ENCODE measurements around the gene DLG2. TPM values are rescaled to one million over a fixed set of nuclear protein-coding genes. Genes with fewer than 3 reads are reported as not detected.

Gene DLG2
- total and polyA plus RNA-seq, 9 of the 15 experiments (the other 6 are each of a cell fraction or from before 2014, with no cell fraction given): 0.52 to 1.6 (median 0.95) TPM

DNA sequence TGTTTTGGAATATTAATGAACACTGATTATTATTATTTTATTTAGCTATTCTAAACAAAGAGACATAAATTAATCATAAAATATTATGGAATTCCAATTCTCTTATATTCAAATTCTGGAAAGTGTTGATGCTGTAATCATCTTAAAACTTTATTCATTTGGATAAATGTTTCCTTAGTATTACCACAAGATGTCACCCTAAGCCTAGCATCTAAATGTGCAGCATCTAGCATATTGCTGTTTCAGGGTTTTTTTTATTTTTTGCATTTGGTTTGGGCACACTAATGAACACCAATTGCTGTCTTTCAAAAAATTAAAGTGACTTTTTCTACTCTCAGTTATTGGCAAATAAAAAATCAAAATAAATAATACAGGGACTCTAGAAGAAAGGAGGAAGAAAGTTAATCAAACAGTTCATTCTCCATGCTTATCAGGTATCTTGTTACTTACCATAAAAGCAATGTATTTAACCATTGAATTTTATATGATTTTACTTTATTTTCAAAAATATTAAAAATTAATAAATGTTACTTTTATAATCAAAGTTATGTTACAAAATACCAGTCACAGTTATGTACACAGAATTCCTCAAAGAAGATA lies 31.8 kb downstream of the DLG2 start:
- ATAC-seq (peak; percentile 86), DNase-seq (ENCODE audit: extremely low read depth in 1 of 4, low spot score in 3 of 4) (peak; percentile 30 to 62 (median 40)), FAIRE-seq (peak; percentile 79)
- no TSS peak for BruUV-seq (replicated peaks)
- H3K79me2 ChIP-seq (ENCODE audit: control insufficient read depth, insufficient read depth, low read length): no peaks in the 10 kb centered on the region
- H3K9me1 ChIP-seq (ENCODE audit: control insufficient read depth, insufficient read depth, low read length): no peaks in the 10 kb centered on the region
- H3K4me1 ChIP-seq (replicated peaks in 1 of 2; ENCODE audit: control insufficient read depth in 2 of 2, insufficient read depth in 2 of 2, low read length in 2 of 2): no peaks in the 10 kb centered on the region; a peak in 2 of 5 replicates
- no peaks in the 10 kb centered on the region for H3K27me3 ChIP-seq (ENCODE audit: control insufficient read depth in 2 of 2, insufficient read depth in 2 of 2, low read length in 2 of 2)
- no peak overlapping the region for H3K27ac ChIP-seq (ENCODE audit: extremely low read depth, low read depth, low read length)
- H3K36me3 ChIP-seq (ENCODE audit: control insufficient read depth, insufficient read depth, low read length): no peaks in the 10 kb centered on the region
- in situ Hi-C loops (cut with MboI) (no loop called here), intact Hi-C loops (cut with micrococcal nuclease) (loop anchor here (2.0 to 10.0 kb wide), 6 partner anchors 67 to 822 kb away; partner anchors contain the start of gene CCDC83)
- H3K4me2 ChIP-seq (ENCODE audit: insufficient read depth, low read length): no peak overlapping the region
- H3K4me3 ChIP-seq: no peak overlapping the region
- POLR2A ChIA-PET: no interaction called here
- no peak overlapping the region for H2AFZ ChIP-seq (ENCODE audit: low read depth, low read length)
- H4K20me1 ChIP-seq (replicated peaks; ENCODE audit: control insufficient read depth, insufficient read depth, low read length): no peaks in the 10 kb centered on the region
- CTCF ChIA-PET (ENCODE audit: low intra/inter-chr PET ratio): interaction anchor here (0.6 to 1.4 kb wide), 5 partner anchors 68 to 823 kb away, joined by 3 to 8 read pairs (median 4); no protein-coding TSS in a partner anchor
- no peaks in the 10 kb centered on the region for H3K9me3 ChIP-seq (replicated peaks; ENCODE audit: control insufficient read depth, insufficient read depth, low read depth, low read length)
- no peak overlapping the region for H3K9ac ChIP-seq (ENCODE audit: insufficient read depth in 1 of 2, low read depth in 2 of 2, low read length in 2 of 2)
- TF ChIP-seq MAFK (IDR thresholded peaks at IDR 0.05; ENCODE audit: low read length): peak; percentile 67
- peak; percentile 23; the same call in 1 of the 2 replicates for TF ChIP-seq SMC3 (conservative IDR thresholded peaks at IDR 0.05; ENCODE audit: insufficient read depth, low read depth, low read length)
- peak; percentile 74 for TF ChIP-seq MAFG (tag; conservative IDR thresholded peaks at IDR 0.05)
- TF ChIP-seq RAD21 (CRISPR knock-in tag; conservative IDR thresholded peaks at IDR 0.05 in 1 of 2, IDR thresholded peaks at IDR 0.05 in 1 of 2): peak; percentile 91 to 95
- TF ChIP-seq ZFP36 (IDR thresholded peaks at IDR 0.05; ENCODE audit: low read depth, low read length, partially characterized antibody): no peak
- no peak for TF ChIP-seq EP400 (IDR thresholded peaks at IDR 0.05)
- TF ChIP-seq, protein P1, sequence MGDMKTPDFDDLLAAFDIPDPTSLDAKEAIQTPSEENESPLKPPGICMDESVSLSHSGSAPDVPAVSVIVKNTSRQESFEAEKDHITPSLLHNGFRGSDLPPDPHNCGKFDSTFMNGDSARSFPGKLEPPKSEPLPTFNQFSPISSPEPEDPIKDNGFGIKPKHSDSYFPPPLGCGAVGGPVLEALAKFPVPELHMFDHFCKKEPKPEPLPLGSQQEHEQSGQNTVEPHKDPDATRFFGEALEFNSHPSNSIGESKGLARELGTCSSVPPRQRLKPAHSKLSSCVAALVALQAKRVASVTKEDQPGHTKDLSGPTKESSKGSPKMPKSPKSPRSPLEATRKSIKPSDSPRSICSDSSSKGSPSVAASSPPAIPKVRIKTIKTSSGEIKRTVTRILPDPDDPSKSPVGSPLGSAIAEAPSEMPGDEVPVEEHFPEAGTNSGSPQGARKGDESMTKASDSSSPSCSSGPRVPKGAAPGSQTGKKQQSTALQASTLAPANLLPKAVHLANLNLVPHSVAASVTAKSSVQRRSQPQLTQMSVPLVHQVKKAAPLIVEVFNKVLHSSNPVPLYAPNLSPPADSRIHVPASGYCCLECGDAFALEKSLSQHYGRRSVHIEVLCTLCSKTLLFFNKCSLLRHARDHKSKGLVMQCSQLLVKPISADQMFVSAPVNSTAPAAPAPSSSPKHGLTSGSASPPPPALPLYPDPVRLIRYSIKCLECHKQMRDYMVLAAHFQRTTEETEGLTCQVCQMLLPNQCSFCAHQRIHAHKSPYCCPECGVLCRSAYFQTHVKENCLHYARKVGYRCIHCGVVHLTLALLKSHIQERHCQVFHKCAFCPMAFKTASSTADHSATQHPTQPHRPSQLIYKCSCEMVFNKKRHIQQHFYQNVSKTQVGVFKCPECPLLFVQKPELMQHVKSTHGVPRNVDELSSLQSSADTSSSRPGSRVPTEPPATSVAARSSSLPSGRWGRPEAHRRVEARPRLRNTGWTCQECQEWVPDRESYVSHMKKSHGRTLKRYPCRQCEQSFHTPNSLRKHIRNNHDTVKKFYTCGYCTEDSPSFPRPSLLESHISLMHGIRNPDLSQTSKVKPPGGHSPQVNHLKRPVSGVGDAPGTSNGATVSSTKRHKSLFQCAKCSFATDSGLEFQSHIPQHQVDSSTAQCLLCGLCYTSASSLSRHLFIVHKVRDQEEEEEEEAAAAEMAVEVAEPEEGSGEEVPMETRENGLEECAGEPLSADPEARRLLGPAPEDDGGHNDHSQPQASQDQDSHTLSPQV (IDR thresholded peaks at IDR 0.05): 0 out of 2 replicates have a peak, but pooled peaks have one; percentile 21
- peak; percentile 72 for TF ChIP-seq MAFF (IDR thresholded peaks at IDR 0.05; ENCODE audit: low read length)
- no peak for TF ChIP-seq SETDB1 (IDR thresholded peaks at IDR 0.05; ENCODE audit: low read length)
- 0 out of 2 replicates have a peak, but pooled peaks have one; percentile 11 for TF ChIP-seq KLF16 (IDR thresholded peaks at IDR 0.05)
- TF ChIP-seq, protein P2, sequence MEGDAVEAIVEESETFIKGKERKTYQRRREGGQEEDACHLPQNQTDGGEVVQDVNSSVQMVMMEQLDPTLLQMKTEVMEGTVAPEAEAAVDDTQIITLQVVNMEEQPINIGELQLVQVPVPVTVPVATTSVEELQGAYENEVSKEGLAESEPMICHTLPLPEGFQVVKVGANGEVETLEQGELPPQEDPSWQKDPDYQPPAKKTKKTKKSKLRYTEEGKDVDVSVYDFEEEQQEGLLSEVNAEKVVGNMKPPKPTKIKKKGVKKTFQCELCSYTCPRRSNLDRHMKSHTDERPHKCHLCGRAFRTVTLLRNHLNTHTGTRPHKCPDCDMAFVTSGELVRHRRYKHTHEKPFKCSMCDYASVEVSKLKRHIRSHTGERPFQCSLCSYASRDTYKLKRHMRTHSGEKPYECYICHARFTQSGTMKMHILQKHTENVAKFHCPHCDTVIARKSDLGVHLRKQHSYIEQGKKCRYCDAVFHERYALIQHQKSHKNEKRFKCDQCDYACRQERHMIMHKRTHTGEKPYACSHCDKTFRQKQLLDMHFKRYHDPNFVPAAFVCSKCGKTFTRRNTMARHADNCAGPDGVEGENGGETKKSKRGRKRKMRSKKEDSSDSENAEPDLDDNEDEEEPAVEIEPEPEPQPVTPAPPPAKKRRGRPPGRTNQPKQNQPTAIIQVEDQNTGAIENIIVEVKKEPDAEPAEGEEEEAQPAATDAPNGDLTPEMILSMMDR (IDR thresholded peaks at IDR 0.05 in 2 of 3, conservative IDR thresholded peaks at IDR 0.05 in 1 of 3; ENCODE audit: insufficient read depth in 2 of 3, low read depth in 1 of 3, low read length in 3 of 3): peak; percentile 39 to 83 (median 44); a peak in 4 of 6 replicates

All from K562 (cell line).